Astrocyte (in vitro differentiated cells and primary cell): Measurements from ENCODE around the gene TRHDE. TPM values are rescaled to one million over a fixed set of nuclear protein-coding genes. Genes with fewer than 3 reads are reported as not detected.

Experiments used
- DNase-seq: peaks from one replicate; pipeline ENCODE4 v3.0.0-alpha.2; 2010; ENCODE audit warnings: low read depth
- FAIRE-seq: peaks from 2 replicates; lab custom pipeline; 2011; peaks lifted over from hg19 to GRCh38; lab: Jason Lieb, UNC
- H2AFZ ChIP-seq: 2 replicates; pipeline ENCODE4 v1.6.0; 2012; ENCODE audit warnings: low read depth, low read length, inconsistent platforms
- H3K27ac ChIP-seq: 2 replicates; pipeline ENCODE4 v1.5.1; 2011; ENCODE audit warnings: low read depth, low read length, inconsistent platforms
- H3K27me3 ChIP-seq: 2 replicates; pipeline ENCODE4 v1.6.0; 2011; ENCODE audit warnings: low read length, inconsistent platforms; ENCODE audit not compliant: insufficient read depth
- H3K36me3 ChIP-seq: 2 replicates; pipeline ENCODE4 v1.5.1; 2011; ENCODE audit warnings: low read length, inconsistent platforms; ENCODE audit not compliant: insufficient read depth
- H3K4me1 ChIP-seq: 2 replicates; pipeline ENCODE4 v1.5.1; 2011; ENCODE audit warnings: low read length, inconsistent platforms; ENCODE audit not compliant: insufficient read depth
- H3K4me2 ChIP-seq: 2 replicates; pipeline ENCODE4 v1.6.0; 2012; ENCODE audit warnings: low read length, inconsistent platforms
- H3K4me3 ChIP-seq: 2 replicates; pipeline ENCODE4 v1.5.1; 2011; ENCODE audit warnings: low read depth, mild to moderate bottlenecking, low read length, inconsistent platforms; ENCODE audit not compliant: insufficient read depth
- H3K79me2 ChIP-seq: 2 replicates; pipeline ENCODE4 v1.6.0; 2012; ENCODE audit warnings: mild to moderate bottlenecking, low read length, inconsistent platforms; ENCODE audit not compliant: insufficient read depth
- H3K9ac ChIP-seq: 2 replicates; pipeline ENCODE4 v1.6.0; 2012; ENCODE audit warnings: mild to moderate bottlenecking, low read length, inconsistent platforms
- H3K9me3 ChIP-seq: 2 replicates; pipeline ENCODE4 v1.5.1; 2012; ENCODE audit warnings: low read depth, mild to moderate bottlenecking, low read length, inconsistent platforms; ENCODE audit not compliant: insufficient read depth
- H4K20me1 ChIP-seq: 2 replicates; pipeline ENCODE4 v1.6.0; 2012; ENCODE audit warnings: low read length, inconsistent platforms; ENCODE audit not compliant: insufficient read depth
- H3K27ac Mint-ChIP-seq: one replicate; pipeline ENCODE4 v1.8.0; 2021; ENCODE audit warnings: mild to moderate bottlenecking, mixed read lengths; ENCODE audit not compliant: unreplicated experiment
- H3K27me3 Mint-ChIP-seq: one replicate; pipeline ENCODE4 v1.8.0; 2021; ENCODE audit warnings: low read depth, mixed read lengths; ENCODE audit not compliant: unreplicated experiment
- H3K36me3 Mint-ChIP-seq: one replicate; pipeline ENCODE4 v1.8.0; 2021; ENCODE audit warnings: low read depth, mixed read lengths; ENCODE audit not compliant: unreplicated experiment
- H3K4me1 Mint-ChIP-seq: one replicate; pipeline ENCODE4 v1.8.0; 2021; ENCODE audit warnings: low read depth, mixed read lengths; ENCODE audit not compliant: unreplicated experiment
- H3K4me3 Mint-ChIP-seq: one replicate; pipeline ENCODE4 v1.8.0; 2021; ENCODE audit warnings: mild to moderate bottlenecking, moderate library complexity, mixed read lengths; ENCODE audit not compliant: unreplicated experiment
- H3K9me3 Mint-ChIP-seq: one replicate; pipeline ENCODE4 v1.8.0; 2021; ENCODE audit warnings: mild to moderate bottlenecking, mixed read lengths; ENCODE audit not compliant: unreplicated experiment
- CTCF ChIP-seq: IDR thresholded peaks from 2 replicates; pipeline ENCODE4 v1.5.1; 2011; ENCODE audit warnings: low read depth, mild to moderate bottlenecking, inconsistent platforms, low read length, moderate library complexity; ENCODE audit not compliant: insufficient read depth
- EZH2 ChIP-seq: IDR thresholded peaks from 2 replicates; pipeline ENCODE4 v1.6.1; 2012; ENCODE audit warnings: mild to moderate bottlenecking, low read length, inconsistent platforms; ENCODE audit not compliant: insufficient read depth
- total RNA-seq: library from RNA; stranded (reverse); gene quantifications from 2 replicates; pipeline ENCODE4 v1.2.1, GENCODE V29; 2021

Gene TRHDE
- total RNA-seq, 1 donor from 2014 or later: 1.4 TPM

GRCh38 chr12:72228424-72228823 is 43.7 kb upstream of the TRHDE start:
- no peaks in the 10 kb centered on the region for H3K4me1 Mint-ChIP-seq
- FAIRE-seq: no peak

DNA sequence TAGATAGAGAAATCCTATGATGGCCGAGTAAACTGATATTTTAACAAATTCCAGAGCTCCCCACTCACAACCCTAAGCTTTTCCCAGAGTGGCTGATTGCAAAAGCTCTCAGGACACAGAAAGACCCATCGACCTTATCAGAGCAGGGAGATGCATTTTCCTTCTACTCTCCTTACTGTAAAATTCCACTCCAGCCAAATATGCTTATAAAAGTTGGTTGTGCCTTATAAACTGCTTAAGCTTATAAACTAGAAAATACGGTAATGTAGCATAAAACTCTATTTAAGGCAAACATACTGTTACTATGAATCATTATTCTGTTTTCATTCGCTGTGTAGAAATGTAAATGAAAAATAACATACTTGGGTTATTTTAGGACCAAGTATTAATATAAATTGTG is 41.6 kb upstream of the TRHDE start:
- Mint-ChIP-seq H3K36me3 (no peaks in the 10 kb centered on the region), H3K9me3 (no peaks in the 10 kb centered on the region), H3K4me3 (no peak overlapping the region), H3K4me1 (no peaks in the 10 kb centered on the region), H3K27ac (no peak overlapping the region), H3K27me3 (no peaks in the 10 kb centered on the region)
- Histone ChIP-seq H3K27ac (no peak overlapping the region), H3K9me3 (no peaks in the 10 kb centered on the region), H3K9ac (peak overlapping the region; percentile 5), H3K36me3 (no peaks in the 10 kb centered on the region), H3K27me3 (no peaks in the 10 kb centered on the region), H4K20me1 (no peaks in the 10 kb centered on the region), H3K4me2 (peak overlapping the region; percentile 57), H3K4me3 (no peak overlapping the region), H2AFZ (no peak overlapping the region), H3K4me1 (peaks cover 9% of the 10 kb centered on the region), H3K79me2 (no peaks in the 10 kb centered on the region)
- no peak for TF ChIP-seq CTCF
- TF ChIP-seq EZH2: no peak
- no peak for FAIRE-seq
- DNase-seq: peak; percentile 20

More at GRCh38 chr12:72228424-72228823, 43.7 kb upstream of the TRHDE start:
- no peak for DNase-seq
- H3K27me3 Mint-ChIP-seq: no peaks in the 10 kb centered on the region
- Histone ChIP-seq H3K4me2 (no peak overlapping the region), H3K27me3 (no peaks in the 10 kb centered on the region), H2AFZ (no peak overlapping the region), H3K4me1 (peaks cover 5% of the 10 kb centered on the region), H3K79me2 (no peaks in the 10 kb centered on the region), H3K27ac (no peak overlapping the region), H3K9me3 (no peaks in the 10 kb centered on the region), H3K4me3 (no peak overlapping the region), H3K36me3 (no peaks in the 10 kb centered on the region), H3K9ac (no peak overlapping the region), H4K20me1 (no peaks in the 10 kb centered on the region)
- H3K36me3 Mint-ChIP-seq: no peaks in the 10 kb centered on the region
- H3K4me3 Mint-ChIP-seq: no peak overlapping the region
- TF ChIP-seq EZH2 (no peak), CTCF (no peak)
- H3K27ac Mint-ChIP-seq: no peak overlapping the region
- no peaks in the 10 kb centered on the region for H3K9me3 Mint-ChIP-seq

GRCh38 chr12:72234886-72235285 is 37.3 kb upstream of the TRHDE start:
- no peak overlapping the region for H3K4me2 ChIP-seq
- no peak overlapping the region for H3K27ac ChIP-seq
- H4K20me1 ChIP-seq: no peaks in the 10 kb centered on the region
- DNase-seq (no peak), FAIRE-seq (no peak)
- Mint-ChIP-seq H3K36me3 (no peaks in the 10 kb centered on the region), H3K9me3 (peaks cover 3% of the 10 kb centered on the region), H3K4me1 (no peaks in the 10 kb centered on the region), H3K27me3 (no peaks in the 10 kb centered on the region), H3K4me3 (no peak overlapping the region), H3K27ac (no peak overlapping the region)
- H3K9ac ChIP-seq: no peak overlapping the region
- no peak for TF ChIP-seq EZH2
- TF ChIP-seq CTCF: no peak
- H3K27me3 ChIP-seq: no peaks in the 10 kb centered on the region
- H3K9me3 ChIP-seq: no peaks in the 10 kb centered on the region
- H2AFZ ChIP-seq: no peak overlapping the region
- no peaks in the 10 kb centered on the region for H3K79me2 ChIP-seq
- no peaks in the 10 kb centered on the region for H3K36me3 ChIP-seq
- no peak overlapping the region for H3K4me3 ChIP-seq
- peaks cover 19% of the 10 kb centered on the region for H3K4me1 ChIP-seq
